ENCODE results near the gene WSB1. TPM values are rescaled to one million over a fixed set of nuclear protein-coding genes. Genes with fewer than 3 reads are reported as not detected.

WSB1 gene, protein sequence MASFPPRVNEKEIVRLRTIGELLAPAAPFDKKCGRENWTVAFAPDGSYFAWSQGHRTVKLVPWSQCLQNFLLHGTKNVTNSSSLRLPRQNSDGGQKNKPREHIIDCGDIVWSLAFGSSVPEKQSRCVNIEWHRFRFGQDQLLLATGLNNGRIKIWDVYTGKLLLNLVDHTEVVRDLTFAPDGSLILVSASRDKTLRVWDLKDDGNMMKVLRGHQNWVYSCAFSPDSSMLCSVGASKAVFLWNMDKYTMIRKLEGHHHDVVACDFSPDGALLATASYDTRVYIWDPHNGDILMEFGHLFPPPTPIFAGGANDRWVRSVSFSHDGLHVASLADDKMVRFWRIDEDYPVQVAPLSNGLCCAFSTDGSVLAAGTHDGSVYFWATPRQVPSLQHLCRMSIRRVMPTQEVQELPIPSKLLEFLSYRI
- total RNA-seq, result 19.6 and 26.6 TPM in 2 replicates

DNA sequence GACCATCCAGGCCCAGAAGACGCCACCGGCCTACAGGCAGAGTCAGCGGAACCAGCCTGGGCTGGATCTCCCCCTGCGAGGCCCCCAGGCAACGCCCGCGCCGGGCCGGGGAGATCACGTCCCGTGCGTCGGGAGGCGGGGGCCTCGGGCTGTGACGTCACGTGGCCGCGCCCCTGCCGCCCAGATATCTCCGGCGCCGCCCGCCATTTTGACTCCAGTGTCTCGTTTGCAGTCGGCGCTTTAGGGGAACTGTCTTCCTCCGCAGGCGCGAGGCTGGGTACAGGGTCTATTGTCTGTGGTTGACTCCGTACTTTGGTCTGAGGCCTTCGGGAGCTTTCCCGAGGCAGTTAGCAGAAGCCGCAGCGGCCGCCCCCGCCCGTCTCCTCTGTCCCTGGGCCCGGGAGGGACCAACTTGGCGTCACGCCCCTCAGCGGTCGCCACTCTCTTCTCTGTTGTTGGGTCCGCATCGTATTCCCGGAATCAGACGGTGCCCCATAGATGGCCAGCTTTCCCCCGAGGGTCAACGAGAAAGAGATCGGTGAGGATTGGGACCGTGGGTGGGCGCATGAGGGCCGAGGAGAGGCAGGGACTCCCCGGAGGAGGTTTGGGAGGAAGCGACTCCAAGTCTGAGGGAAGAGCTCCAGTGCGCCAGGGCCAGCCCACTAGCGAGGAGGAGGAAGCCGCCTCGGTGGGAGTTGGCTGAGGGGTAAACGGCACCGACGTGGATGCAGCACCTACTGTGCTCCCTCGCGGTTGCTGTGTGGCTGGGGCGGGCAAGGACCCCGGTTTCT is at the start of gene WSB1:
Gene WSB1 (plus strand): TSS at position 217 of the 791 bp plus-strand sequence. CDS start 282 bp downstream, at position 499.

Other genes starting within 250 kb of the WSB1 start
- gene KSR1, start 162.3 kb downstream of the WSB1 start, total RNA-seq, result 0.91 and 1.6 TPM in 2 replicates

Data from hair follicular keratinocyte (primary cell).